Nephron progenitor cell (in vitro differentiated cells): Measurements from ENCODE around the gene MAS1L.

Experiments
- DNase-seq: peaks from one replicate; pipeline ENCODE4 v3.0.0; 2021
- H3K27ac Mint-ChIP-seq: 2 replicates; pipeline ENCODE4 v1.8.0; 2021; ENCODE audit warnings: mild to moderate bottlenecking, moderate library complexity, mixed read lengths
- H3K27me3 Mint-ChIP-seq: 2 replicates; pipeline ENCODE4 v1.8.0; 2021; ENCODE audit warnings: mild to moderate bottlenecking, low read depth, mixed read lengths; ENCODE audit not compliant: poor library complexity
- H3K36me3 Mint-ChIP-seq: 2 replicates; pipeline ENCODE4 v1.8.0; 2021; ENCODE audit warnings: low read depth, mixed read lengths
- H3K4me1 Mint-ChIP-seq: 2 replicates; pipeline ENCODE4 v1.8.0; 2021; ENCODE audit warnings: mixed read lengths
- H3K4me3 Mint-ChIP-seq: 2 replicates; pipeline ENCODE4 v1.8.0; 2021; ENCODE audit warnings: mild to moderate bottlenecking, moderate library complexity, mixed read lengths
- H3K9me3 Mint-ChIP-seq: 2 replicates; pipeline ENCODE4 v1.8.0; 2021; ENCODE audit warnings: mild to moderate bottlenecking, moderate library complexity, mixed read lengths
- TF ChIP-seq, protein P1 (sequence below): fragments of 200-600 bp; sonication (generic); IDR thresholded peaks from 2 replicates; pipeline ENCODE4 v1.5.0; 2021; ENCODE audit warnings: antibody characterized with exemption

MAS1L gene

DNA sequence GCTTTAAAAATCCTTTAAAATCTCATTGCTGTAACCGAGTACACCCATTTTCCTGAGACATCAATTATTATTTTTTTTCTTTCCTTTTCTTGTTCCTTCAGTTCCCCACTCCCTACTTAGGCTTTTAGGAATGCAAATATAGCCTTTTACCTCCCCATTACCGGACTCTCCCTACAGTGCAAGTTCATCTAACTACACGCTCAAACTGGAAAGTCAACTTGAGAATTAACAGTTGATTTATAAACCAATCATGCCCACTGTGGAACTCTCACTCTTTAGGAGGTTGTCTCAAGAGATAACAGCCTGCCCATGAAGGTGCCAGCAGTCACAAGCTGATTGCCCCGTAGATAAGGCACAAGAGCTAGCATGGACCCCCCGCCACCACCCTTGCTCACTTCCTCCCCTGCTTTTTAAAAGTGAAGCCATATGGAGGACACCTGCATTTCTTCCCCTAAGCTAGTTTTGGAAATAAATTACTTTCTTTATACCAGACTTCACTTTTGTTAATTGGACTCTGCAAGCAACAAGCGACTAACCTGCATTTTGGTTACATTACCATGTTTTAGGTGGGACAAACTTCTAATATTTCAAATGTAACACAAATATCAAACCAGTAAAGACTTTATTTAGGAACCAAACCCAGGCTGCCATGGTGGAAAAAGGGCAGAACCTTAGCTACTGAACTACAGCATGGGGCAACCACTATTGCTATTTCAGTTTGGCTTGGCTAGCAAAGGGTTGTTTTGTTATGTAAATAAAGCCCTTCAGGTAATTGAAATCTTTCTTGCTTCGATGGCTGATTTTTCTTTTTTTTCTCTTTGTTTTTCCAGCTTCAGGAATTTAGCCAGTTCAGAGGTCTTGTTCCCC is 36.9 kb upstream of the MAS1L start:
- Mint-ChIP-seq H3K4me3 (no peak overlapping the region), H3K27me3 (no peaks in the 10 kb centered on the region), H3K27ac (no peak overlapping the region), H3K4me1 (no peaks in the 10 kb centered on the region), H3K36me3 (no peaks in the 10 kb centered on the region), H3K9me3 (peaks cover 13% of the 10 kb centered on the region)
- TF ChIP-seq, protein P1, sequence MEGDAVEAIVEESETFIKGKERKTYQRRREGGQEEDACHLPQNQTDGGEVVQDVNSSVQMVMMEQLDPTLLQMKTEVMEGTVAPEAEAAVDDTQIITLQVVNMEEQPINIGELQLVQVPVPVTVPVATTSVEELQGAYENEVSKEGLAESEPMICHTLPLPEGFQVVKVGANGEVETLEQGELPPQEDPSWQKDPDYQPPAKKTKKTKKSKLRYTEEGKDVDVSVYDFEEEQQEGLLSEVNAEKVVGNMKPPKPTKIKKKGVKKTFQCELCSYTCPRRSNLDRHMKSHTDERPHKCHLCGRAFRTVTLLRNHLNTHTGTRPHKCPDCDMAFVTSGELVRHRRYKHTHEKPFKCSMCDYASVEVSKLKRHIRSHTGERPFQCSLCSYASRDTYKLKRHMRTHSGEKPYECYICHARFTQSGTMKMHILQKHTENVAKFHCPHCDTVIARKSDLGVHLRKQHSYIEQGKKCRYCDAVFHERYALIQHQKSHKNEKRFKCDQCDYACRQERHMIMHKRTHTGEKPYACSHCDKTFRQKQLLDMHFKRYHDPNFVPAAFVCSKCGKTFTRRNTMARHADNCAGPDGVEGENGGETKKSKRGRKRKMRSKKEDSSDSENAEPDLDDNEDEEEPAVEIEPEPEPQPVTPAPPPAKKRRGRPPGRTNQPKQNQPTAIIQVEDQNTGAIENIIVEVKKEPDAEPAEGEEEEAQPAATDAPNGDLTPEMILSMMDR: no peak
- no peak for DNase-seq

DNA sequence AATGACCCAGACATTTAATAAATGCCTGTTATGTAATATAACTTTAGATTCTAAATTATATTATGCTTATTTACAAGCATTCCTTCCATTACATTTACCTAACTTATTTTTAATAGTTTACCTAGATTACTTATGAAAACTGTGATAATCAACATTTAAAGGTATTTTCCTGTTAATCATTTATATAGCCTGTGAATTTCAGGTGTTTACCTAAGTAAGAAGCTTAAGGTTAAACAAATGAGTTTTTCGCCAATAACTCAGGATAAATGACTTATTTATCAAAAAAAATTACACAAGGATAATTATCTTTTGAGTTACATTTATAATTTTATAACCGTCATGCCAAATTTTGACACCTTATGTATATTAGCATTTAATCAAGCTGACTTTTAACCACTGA is 36.3 kb upstream of the MAS1L start:
- DNase-seq: no peak
- no peak overlapping the region for H3K27ac Mint-ChIP-seq
- H3K27me3 Mint-ChIP-seq: no peaks in the 10 kb centered on the region
- H3K4me1 Mint-ChIP-seq: no peaks in the 10 kb centered on the region
- H3K4me3 Mint-ChIP-seq: no peak overlapping the region
- H3K36me3 Mint-ChIP-seq: no peaks in the 10 kb centered on the region
- H3K9me3 Mint-ChIP-seq: peaks cover 13% of the 10 kb centered on the region
- TF ChIP-seq, protein P1: no peak

DNA sequence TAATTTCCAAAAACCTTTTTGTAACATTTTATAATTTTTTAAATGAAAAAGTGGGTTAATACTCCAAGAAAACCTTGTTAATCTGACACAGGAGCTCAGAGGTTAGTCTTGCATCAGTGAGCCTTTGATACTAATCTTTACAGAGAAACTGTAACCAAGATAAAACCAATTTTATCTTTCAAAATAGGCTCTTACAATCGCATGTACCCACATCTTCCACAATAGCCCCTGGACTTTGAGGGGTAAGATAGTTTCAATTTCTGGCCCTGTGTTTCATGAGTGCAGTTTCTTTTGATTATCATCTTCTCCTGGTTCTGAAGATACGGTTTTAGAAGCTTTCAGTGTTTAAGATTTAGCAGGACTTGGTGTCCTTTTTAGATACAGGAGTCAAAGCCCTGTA is 34.5 kb upstream of the MAS1L start:
- TF ChIP-seq, protein P1: no peak
- H3K27me3 Mint-ChIP-seq: peaks cover 4% of the 10 kb centered on the region
- no peak for DNase-seq
- peaks cover 13% of the 10 kb centered on the region for H3K9me3 Mint-ChIP-seq
- no peak overlapping the region for H3K27ac Mint-ChIP-seq
- H3K4me3 Mint-ChIP-seq: no peak overlapping the region
- H3K4me1 Mint-ChIP-seq: no peaks in the 10 kb centered on the region
- H3K36me3 Mint-ChIP-seq: no peaks in the 10 kb centered on the region

DNA sequence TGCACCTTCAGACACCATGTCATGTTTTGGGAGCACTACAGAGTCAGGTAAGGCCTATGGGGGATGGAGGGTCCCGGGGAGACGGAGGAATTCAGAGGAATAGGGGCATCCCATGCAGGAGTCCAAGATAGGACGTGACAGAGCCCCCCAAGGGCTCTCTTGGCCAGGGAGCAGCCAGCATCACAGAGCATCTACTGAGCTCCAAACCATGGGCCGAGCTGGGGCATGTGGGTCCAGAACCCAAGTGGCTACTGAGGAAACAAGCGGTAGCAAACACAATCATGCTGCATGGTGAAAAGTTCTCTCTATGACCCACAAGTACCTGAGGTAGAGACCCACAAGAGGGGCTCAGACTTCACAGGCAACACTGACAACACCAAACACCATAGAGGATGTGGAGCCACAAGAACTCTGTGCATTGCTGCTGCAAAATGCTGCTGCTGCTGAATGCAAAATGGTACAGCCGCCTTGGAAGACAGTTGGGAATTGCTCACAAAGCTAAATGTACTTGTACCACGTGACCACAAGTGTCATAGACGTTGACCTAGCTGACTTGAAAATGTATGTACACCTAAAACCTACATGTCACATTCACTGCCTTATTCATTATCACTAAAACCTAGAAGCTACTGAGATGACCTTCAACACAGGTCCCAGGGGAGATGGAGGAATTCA is 33.4 kb upstream of the MAS1L start:
- TF ChIP-seq, protein P1: no peak
- H3K36me3 Mint-ChIP-seq: no peaks in the 10 kb centered on the region
- H3K27ac Mint-ChIP-seq: no peak overlapping the region
- peaks cover under 1% of the 10 kb centered on the region for H3K4me1 Mint-ChIP-seq
- peaks cover 17% of the 10 kb centered on the region for H3K9me3 Mint-ChIP-seq
- H3K27me3 Mint-ChIP-seq: peaks cover 4% of the 10 kb centered on the region
- no peak for DNase-seq
- no peak overlapping the region for H3K4me3 Mint-ChIP-seq

DNA sequence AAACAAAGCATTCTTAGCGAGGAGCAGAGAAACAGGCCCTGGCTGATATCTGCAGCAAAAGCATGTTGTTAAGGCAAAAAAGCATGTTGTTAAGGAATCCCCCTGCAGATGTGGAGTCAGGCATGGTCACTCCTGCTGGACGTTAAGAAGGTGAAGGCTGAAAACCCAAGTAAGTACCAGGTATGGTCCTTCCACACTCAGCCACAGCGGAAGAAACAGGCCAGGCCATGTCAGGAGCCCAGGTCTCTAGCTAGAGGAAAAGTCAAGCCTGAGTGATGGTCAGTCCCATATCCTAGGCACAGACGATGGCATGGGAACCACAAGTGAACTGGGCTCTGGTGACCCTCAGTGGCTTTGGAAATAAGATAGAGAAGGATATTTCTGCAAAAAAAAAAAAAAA is 32.5 kb upstream of the MAS1L start:
- no peak for DNase-seq
- Mint-ChIP-seq H3K9me3 (peaks cover 17% of the 10 kb centered on the region), H3K36me3 (no peaks in the 10 kb centered on the region), H3K27ac (no peak overlapping the region), H3K4me3 (no peak overlapping the region), H3K4me1 (peaks cover 5% of the 10 kb centered on the region), H3K27me3 (peaks cover 4% of the 10 kb centered on the region)
- TF ChIP-seq, protein P1: no peak
